NCI-H526 (cell line): ENCODE data around the gene FAF1.
A peak's percentile ranks its signal among the peaks of the same experiment; 100 is the strongest.

ENCODE experiments used
- DNase-seq, 2 experiments: peaks; one replicate each; lab custom pipeline; 2025; lab: John Stamatoyannopoulos, UW

The FAF1 gene

GRCh38 chr1:50634251-50634650, 325.8 kb downstream of the FAF1 start:
- DNase-seq = peak in 1 of 2 experiments; percentile 1

GRCh38 chr1:50633465-50633864, 326.6 kb downstream of the FAF1 start:
- peak; percentile 84 to 87 for DNase-seq

GRCh38 chr1:50631161-50631560, 328.9 kb downstream of the FAF1 start:
- no peak for DNase-seq

GRCh38 chr1:50622259-50622658, 337.8 kb downstream of the FAF1 start:
- no peak for DNase-seq

DNA sequence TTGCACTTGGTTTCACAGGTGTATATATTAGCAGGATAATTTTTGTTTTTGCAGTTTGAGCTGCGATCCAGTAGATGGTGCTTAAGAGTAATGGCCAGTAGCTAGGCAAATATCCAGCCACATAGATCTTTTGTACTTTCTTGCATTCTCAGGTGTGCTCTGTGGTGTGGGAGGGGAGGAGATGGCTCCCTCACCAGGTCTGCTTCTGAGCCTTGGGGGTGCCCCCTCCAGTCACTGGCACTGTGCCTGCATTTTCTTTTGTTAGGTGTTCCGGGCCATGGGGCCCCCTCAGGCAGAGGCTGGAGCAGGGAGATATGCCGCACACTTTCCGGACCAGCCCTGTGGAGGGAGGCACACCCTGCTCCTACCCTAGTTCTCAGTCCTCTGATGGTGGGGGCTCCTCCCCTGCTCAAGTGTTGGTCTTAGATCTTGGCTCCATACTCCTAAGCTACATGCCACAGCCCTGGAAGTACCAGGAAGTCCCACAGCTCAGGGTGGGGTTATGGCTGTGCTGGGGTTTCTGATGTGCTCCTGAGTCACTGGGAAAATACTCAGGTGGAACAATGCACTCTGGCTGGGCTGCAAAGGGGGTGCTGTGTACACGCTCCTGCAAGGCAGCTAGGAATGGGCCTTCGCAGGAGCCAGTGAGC, 339.3 kb downstream of the FAF1 start:
- DNase-seq = peak in 1 of 2 experiments; percentile 29

DNA sequence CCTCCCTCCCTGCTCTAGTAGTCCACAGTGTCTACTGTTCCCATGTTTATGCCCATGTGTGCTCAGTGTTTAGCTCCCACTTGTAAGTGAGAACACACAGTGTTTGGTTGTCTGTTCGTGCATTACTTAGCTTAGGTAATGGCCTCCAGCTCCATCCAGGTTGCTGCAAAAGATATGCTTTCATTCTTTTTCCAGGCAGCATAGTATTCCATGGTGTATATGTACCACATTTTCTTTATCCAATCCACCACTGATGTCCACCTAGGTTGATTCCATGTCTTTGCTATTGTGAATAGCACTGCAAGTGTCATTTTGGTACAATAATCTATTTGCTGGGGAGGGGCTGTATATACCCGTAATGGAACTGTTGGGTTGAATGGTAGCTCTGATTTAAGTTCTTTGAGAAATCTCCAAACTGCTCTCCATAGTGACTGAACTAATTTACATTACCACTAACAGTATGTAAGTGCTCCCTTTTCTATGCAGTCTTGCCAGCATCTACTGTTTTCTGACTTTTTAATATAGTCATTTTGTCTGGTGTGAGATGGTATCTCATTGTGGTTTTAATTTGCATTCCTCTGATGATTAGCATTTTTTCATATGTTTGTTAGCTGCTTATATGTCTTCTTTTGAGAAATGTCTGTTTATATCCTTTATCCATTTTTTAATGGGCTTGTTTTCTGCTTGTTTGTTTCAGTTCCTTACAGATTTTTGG, 344.9 kb downstream of the FAF1 start:
- DNase-seq = peak in 1 of 2 experiments; percentile 28

DNA sequence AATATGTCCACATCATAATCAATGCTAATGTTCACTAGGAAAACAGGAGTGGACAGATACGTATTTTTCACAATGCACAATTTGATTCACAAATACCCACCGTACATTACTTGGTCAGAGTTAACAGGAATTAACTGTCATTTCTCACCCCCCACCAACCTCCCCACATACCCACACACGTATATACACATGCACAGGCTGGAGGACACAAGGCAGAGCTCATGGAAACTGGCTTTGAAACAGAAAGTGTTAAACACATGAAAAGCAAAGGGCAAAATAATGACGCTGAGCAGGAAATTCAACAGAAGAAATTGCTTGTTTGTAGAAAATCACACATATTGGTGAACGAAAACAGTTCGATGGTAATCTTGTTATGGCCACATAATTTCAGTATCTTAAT, 348.4 kb downstream of the FAF1 start:
- DNase-seq = no peak

- DNase-seq = peak; percentile 29 to 60
Measured at GRCh38 chr1:50610563-50610962, 349.5 kb downstream of the FAF1 start.

DNA sequence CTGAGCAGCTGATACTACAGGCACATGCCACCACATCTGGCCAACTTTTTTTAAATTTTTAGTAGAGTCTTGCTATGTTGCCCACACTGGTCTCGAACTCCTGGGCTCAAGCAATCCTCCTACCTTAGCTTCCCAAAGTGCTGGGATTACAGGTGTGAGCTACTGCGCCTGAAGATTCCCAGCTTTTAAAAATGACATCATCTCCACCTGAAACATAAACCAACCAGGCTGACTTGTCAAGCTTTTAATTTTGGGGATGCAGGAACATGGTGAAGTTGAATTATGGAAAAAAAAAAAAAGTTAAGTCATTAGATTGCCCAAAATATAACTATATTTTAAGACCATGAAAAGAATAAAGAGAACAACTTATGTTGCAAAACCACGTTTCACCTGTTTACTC, 350.6 kb downstream of the FAF1 start:
- DNase-seq = no peak

- DNase-seq = peak in 1 of 2 experiments; percentile 39
Measured at GRCh38 chr1:50605186-50605875, 354.7 kb downstream of the FAF1 start.

- DNase-seq = no peak
Measured at GRCh38 chr1:50604580-50604979, 355.5 kb downstream of the FAF1 start.

DNA sequence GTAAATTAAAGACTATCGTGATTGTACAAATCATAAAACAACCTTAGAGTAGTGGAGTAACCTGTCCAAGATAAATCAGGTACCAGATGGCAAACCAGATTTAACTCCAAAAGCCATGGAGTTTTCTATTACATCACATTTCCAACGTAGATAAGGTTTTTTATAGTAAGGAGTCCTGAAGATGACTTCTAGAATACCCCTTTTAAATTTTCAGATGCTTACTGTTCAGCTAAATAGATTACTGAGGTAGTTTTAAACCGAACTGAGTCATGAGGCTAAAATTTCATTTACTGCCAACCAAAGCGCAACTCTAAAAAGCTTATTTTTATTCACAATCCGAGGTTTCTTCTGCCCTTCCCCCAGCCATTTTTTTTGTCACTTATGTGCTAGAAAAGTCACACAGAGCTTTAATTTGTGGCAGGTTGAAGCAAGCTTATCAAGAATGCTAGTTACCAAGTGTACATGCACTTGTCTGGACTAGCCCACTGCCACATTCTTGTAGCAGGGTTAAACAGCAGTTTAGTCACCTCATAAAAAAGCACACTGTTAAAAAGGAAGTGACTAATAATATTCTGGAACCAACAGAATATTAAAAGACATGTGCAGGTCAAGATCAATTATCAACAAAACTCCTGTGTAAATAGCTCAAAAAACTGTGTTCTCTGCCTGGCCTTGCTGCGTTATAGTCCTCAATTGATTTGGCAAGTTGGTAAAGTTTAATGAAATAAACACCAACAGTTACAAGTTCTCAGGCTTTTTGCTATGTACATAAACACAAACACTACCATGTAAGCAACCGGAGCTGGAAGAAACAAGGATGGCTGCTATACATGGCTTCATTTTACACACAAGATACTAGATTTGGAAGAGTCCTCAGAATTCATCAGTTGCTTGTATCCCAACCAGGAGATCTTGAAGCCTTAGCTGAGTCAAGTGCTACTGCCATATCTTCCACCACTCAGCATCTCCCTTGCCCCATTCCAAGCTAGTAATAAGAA, 356.5 kb downstream of the FAF1 start:
- DNase-seq = no peak

DNA sequence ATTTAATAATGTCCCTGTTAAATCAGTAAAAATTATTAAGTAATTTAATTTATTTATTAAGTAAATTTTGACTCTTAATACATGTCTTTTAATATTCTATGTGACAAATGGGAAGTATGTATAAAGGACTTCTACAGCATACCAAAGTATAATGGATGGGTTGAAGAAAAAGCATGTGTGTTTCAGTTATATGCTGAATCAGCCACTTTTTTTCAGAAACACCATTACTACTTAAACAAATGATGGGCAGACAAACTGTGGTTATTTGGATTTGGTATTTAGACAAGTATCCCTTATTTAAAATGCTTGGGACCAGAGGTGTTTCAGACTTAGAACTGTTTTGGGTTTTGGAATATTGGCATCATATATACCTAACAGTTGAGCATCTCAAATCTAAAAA, 360.5 kb downstream of the FAF1 start:
- DNase-seq = no peak

GRCh38 chr1:50595874-50596273, 364.2 kb downstream of the FAF1 start:
- DNase-seq = no peak

- no peak for DNase-seq
Measured at GRCh38 chr1:50593515-50593914, 366.6 kb downstream of the FAF1 start.

GRCh38 chr1:50591598-50591997, 368.5 kb downstream of the FAF1 start:
- no peak for DNase-seq

GRCh38 chr1:50582346-50582745, 377.7 kb downstream of the FAF1 start:
- DNase-seq = no peak

DNA sequence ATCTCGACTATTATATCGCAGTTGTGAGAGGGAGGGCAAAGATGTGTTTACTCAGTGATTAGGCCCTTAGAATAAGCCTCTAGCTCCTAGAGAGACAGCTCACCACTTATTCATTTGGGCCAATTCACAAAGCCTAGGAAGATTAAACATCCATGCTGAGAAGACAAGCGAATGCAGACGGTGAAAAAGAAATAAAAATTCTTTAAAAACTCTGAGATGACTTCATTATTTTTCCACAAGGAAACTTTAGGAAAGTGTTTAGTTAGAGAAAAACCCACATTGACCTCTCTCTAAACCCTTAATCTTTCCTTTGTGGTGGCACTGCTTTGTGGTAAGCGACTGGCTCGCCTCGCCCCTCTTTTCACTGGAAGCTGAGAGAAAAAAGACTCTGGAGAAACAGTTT, 390.0 kb downstream of the FAF1 start:
- no peak for DNase-seq

DNA sequence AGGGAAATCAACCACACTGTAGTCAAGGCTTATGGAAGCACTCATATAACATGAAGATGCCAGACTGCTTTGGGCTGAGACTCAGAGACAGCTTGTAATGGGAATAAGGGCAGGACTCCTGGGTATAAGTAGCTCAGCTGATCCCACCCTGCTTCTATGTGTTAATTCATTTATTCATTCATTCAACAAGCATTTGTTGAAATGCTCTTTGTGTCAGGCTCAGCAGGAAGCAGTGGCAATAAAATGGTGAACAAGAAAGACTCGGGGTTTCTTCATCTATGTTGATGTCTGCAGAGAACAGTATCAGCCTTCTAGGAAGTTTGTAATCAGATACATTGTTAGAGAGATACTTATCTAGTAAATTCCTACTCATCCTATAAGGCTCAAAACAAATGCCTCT, 391.3 kb downstream of the FAF1 start:
- DNase-seq = no peak

DNA sequence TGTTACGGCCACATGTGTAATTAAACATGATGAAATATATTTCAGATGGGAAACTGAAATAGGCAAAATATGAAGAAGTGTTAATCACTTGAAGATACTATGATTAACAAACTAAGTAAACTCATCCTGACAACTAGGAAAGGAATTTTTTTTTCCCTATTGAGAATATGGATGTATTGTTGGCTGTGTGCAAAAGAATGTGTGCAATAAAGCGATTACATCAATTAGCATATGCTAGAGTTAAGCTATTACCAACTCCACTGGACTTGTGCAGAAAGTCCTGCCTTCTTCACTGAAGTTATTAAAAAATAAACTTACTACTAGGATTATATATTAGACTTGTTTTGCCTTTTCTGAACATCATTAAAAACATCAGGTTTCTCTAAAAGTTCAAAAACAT, 393.7 kb downstream of the FAF1 start:
- no peak for DNase-seq

DNA sequence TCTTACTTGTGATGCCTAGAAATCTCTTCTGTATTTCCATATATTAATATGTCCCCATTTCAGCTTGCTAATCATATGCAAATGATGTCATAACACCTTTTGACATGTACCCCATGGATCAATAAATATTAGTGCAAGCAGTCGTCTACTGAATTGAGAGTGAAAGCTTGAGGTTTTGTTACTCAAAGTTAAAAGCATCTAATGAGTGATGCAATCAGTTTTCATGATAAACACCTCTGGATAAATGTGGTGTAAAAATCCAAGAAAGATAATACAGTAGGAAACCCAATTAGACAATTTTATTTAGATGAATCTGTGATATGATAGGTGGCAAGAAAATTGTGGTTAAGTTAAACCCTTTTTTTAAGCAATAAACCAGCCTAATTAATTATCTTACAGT, 395.6 kb downstream of the FAF1 start:
- no peak for DNase-seq

GRCh38 chr1:50562106-50562505, 398.0 kb downstream of the FAF1 start:
- no peak for DNase-seq
